WTC11 (cell line): Measurements from ENCODE around the gene SYNCRIP.

Experiments used
- CTCF ChIP-seq: fragments of 200-600 bp; IDR thresholded peaks from 2 replicates; pipeline ENCODE4 v1.8.0; 2022; ENCODE audit warnings: antibody characterized with exemption
- ESRRA ChIP-seq: sonication (generic); formaldehyde crosslinking; IDR thresholded peaks from 2 replicates; pipeline ENCODE4 v1.8.1; 2022; ENCODE audit warnings: mild to moderate bottlenecking, missing genetic modification reagents, borderline replicate concordance
- NR2C2 ChIP-seq: sonication (generic); formaldehyde crosslinking; IDR thresholded peaks from 2 replicates; pipeline ENCODE4 v1.8.0; 2022; ENCODE audit warnings: mild to moderate bottlenecking, missing genetic modification reagents
- SOX15 ChIP-seq: fragments of 250-450 bp; sonication (Bioruptor Pico); IDR thresholded peaks from 2 replicates; pipeline ENCODE4 v1.9.0; 2021; ENCODE audit warnings: mild to moderate bottlenecking
- TEAD4 ChIP-seq: sonication (generic); formaldehyde crosslinking; IDR thresholded peaks from 2 replicates; pipeline ENCODE4 v1.8.0; 2022; ENCODE audit warnings: mild to moderate bottlenecking, missing genetic modification reagents
- ZNF121 ChIP-seq: sonication (generic); formaldehyde crosslinking; IDR thresholded peaks from 2 replicates; pipeline ENCODE4 v1.8.0; 2023; ENCODE audit warnings: missing genetic modification reagents
- TF ChIP-seq, protein P1 (sequence below): sonication (generic); formaldehyde crosslinking; IDR thresholded peaks from 2 replicates; pipeline ENCODE4 v1.8.1; 2022; ENCODE audit warnings: low read depth, mild to moderate bottlenecking, moderate library complexity, missing genetic modification reagents, borderline replicate concordance
- TF ChIP-seq, protein P2 (sequence below): sonication (generic); formaldehyde crosslinking; IDR thresholded peaks from 2 replicates; pipeline ENCODE4 v1.8.1; 2022; ENCODE audit warnings: low read depth, missing genetic modification reagents, borderline replicate concordance
- TF ChIP-seq, protein P3 (sequence below): sonication (generic); formaldehyde crosslinking; IDR thresholded peaks from 2 replicates; pipeline ENCODE4 v1.8.0; 2022; ENCODE audit warnings: mild to moderate bottlenecking, missing genetic modification reagents
- TF ChIP-seq, protein P4 (sequence below): sonication (generic); formaldehyde crosslinking; IDR thresholded peaks from 2 replicates; pipeline ENCODE4 v1.8.0; 2022; ENCODE audit warnings: missing genetic modification reagents

- TF ChIP-seq CTCF (no peak), SOX15 (no peak), ZNF121 (no peak), ESRRA (no peak), TEAD4 (CRISPR knock-in tag) (no peak), NR2C2 (CRISPR knock-in tag) (no peak)
- TF ChIP-seq, protein P1, sequence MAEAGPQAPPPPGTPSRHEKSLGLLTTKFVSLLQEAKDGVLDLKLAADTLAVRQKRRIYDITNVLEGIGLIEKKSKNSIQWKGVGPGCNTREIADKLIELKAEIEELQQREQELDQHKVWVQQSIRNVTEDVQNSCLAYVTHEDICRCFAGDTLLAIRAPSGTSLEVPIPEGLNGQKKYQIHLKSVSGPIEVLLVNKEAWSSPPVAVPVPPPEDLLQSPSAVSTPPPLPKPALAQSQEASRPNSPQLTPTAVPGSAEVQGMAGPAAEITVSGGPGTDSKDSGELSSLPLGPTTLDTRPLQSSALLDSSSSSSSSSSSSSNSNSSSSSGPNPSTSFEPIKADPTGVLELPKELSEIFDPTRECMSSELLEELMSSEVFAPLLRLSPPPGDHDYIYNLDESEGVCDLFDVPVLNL = no peak
- TF ChIP-seq, protein P2, sequence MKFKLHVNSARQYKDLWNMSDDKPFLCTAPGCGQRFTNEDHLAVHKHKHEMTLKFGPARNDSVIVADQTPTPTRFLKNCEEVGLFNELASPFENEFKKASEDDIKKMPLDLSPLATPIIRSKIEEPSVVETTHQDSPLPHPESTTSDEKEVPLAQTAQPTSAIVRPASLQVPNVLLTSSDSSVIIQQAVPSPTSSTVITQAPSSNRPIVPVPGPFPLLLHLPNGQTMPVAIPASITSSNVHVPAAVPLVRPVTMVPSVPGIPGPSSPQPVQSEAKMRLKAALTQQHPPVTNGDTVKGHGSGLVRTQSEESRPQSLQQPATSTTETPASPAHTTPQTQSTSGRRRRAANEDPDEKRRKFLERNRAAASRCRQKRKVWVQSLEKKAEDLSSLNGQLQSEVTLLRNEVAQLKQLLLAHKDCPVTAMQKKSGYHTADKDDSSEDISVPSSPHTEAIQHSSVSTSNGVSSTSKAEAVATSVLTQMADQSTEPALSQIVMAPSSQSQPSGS (CRISPR knock-in tag) = no peak
- TF ChIP-seq, protein P3, sequence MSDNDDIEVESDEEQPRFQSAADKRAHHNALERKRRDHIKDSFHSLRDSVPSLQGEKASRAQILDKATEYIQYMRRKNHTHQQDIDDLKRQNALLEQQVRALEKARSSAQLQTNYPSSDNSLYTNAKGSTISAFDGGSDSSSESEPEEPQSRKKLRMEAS (CRISPR knock-in tag) = no peak
- TF ChIP-seq, protein P4, sequence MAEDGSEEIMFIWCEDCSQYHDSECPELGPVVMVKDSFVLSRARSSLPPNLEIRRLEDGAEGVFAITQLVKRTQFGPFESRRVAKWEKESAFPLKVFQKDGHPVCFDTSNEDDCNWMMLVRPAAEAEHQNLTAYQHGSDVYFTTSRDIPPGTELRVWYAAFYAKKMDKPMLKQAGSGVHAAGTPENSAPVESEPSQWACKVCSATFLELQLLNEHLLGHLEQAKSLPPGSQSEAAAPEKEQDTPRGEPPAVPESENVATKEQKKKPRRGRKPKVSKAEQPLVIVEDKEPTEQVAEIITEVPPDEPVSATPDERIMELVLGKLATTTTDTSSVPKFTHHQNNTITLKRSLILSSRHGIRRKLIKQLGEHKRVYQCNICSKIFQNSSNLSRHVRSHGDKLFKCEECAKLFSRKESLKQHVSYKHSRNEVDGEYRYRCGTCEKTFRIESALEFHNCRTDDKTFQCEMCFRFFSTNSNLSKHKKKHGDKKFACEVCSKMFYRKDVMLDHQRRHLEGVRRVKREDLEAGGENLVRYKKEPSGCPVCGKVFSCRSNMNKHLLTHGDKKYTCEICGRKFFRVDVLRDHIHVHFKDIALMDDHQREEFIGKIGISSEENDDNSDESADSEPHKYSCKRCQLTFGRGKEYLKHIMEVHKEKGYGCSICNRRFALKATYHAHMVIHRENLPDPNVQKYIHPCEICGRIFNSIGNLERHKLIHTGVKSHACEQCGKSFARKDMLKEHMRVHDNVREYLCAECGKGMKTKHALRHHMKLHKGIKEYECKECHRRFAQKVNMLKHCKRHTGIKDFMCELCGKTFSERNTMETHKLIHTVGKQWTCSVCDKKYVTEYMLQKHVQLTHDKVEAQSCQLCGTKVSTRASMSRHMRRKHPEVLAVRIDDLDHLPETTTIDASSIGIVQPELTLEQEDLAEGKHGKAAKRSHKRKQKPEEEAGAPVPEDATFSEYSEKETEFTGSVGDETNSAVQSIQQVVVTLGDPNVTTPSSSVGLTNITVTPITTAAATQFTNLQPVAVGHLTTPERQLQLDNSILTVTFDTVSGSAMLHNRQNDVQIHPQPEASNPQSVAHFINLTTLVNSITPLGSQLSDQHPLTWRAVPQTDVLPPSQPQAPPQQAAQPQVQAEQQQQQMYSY = no peak
Observed at GRCh38 chr6:85591207-85591606, 51.5 kb downstream of the SYNCRIP start.
